HT1080 (cell line): ENCODE data around the gene CDKN2AIP. TPM values are rescaled to one million over a fixed set of nuclear protein-coding genes. Genes with fewer than 3 reads are reported as not detected.
A peak's percentile ranks its signal among the peaks of the same experiment; 100 is the strongest.

Experiments
- DNase-seq: peaks from one replicate; pipeline ENCODE4 v3.0.0-alpha.2; 2015; ENCODE audit warnings: low read depth
- polyA plus RNA-seq, 2 experiments: library from polyadenylated mRNA; depleted of rRNA; stranded (reverse); fragments of >200 nt; gene quantifications; 2 replicates each; pipeline ENCODE4 v1.2.3, GENCODE V29; 2015
- total RNA-seq: library from RNA; depleted of rRNA; stranded (reverse); fragments of >200 nt; shearing (Covaris generic); gene quantifications from 2 replicates; pipeline ENCODE4 v1.2.3, GENCODE V29; 2014; rRNA removed

The CDKN2AIP gene
- total RNA-seq = 18.9 and 23.8 TPM in 2 replicates
- polyA plus RNA-seq (2015; cell fraction: cytosol; rRNA removed) = 18.4 and 20.4 TPM in 2 replicates
- polyA plus RNA-seq (2015; cell fraction: nucleus; rRNA removed) = 25.4 and 25.6 TPM in 2 replicates

GRCh38 chr4:183444214-183445096 is at the start of gene CDKN2AIP:
Gene CDKN2AIP, plus strand, starts transcription at chr4:183444636. Its CDS starts 162 bp downstream, at chr4:183444798.
- DNase-seq = peak; percentile 96

- no peak for DNase-seq
Observed at GRCh38 chr4:183395395-183395794, 49.0 kb upstream of the CDKN2AIP start.

- DNase-seq = no peak
Observed at GRCh38 chr4:183396227-183396637, 48.2 kb upstream of the CDKN2AIP start.

GRCh38 chr4:183397741-183398297 is 46.6 kb upstream of the CDKN2AIP start:
- DNase-seq = no peak

GRCh38 chr4:183398298-183399125 is 45.9 kb upstream of the CDKN2AIP start:
- DNase-seq = peak; percentile 33

GRCh38 chr4:183399126-183399522 is 45.3 kb upstream of the CDKN2AIP start:
- no peak for DNase-seq

- no peak for DNase-seq
Observed at GRCh38 chr4:183399616-183400015, 44.8 kb upstream of the CDKN2AIP start.

GRCh38 chr4:183400035-183400434 is 44.4 kb upstream of the CDKN2AIP start:
- no peak for DNase-seq

GRCh38 chr4:183401473-183401872 is 43.0 kb upstream of the CDKN2AIP start:
- no peak for DNase-seq

GRCh38 chr4:183402771-183403170 is 41.7 kb upstream of the CDKN2AIP start:
- peak; percentile 17 for DNase-seq

- DNase-seq = no peak
Observed at GRCh38 chr4:183403486-183403885, 41.0 kb upstream of the CDKN2AIP start.

GRCh38 chr4:183403961-183404360 is 40.5 kb upstream of the CDKN2AIP start:
- no peak for DNase-seq

- no peak for DNase-seq
Observed at GRCh38 chr4:183405303-183405702, 39.1 kb upstream of the CDKN2AIP start.

GRCh38 chr4:183407128-183407585 is 37.3 kb upstream of the CDKN2AIP start:
- peak; percentile 90 for DNase-seq

- DNase-seq = no peak
Observed at GRCh38 chr4:183407635-183408464, 36.6 kb upstream of the CDKN2AIP start.

- DNase-seq = no peak
Observed at GRCh38 chr4:183408796-183409195, 35.6 kb upstream of the CDKN2AIP start.

GRCh38 chr4:183409483-183409882 is 35.0 kb upstream of the CDKN2AIP start:
- no peak for DNase-seq

GRCh38 chr4:183409934-183410333 is 34.5 kb upstream of the CDKN2AIP start:
- no peak for DNase-seq

- no peak for DNase-seq
Observed at GRCh38 chr4:183411291-183411861, 33.1 kb upstream of the CDKN2AIP start.

GRCh38 chr4:183412821-183413220 is 31.6 kb upstream of the CDKN2AIP start:
- no peak for DNase-seq
